K562 (cell line): ENCODE measurements around the gene SCTR. TPM values are rescaled to one million over a fixed set of nuclear protein-coding genes. Genes with fewer than 3 reads are reported as not detected.

ENCODE experiments used
- CCNT2 ChIP-seq: IDR thresholded peaks from 2 replicates; pipeline ENCODE4 v1.6.1; 2011; ENCODE audit warnings: borderline replicate concordance, low read depth, mild to moderate bottlenecking, moderate library complexity, mixed read lengths, low read length; ENCODE audit not compliant: insufficient read length; ENCODE audit errors: extremely low read depth
- CREB1 ChIP-seq, 2 experiments: sonication (generic) in 1 of 2; formaldehyde crosslinking in 1 of 2; IDR thresholded peaks; 2 replicates each; pipeline versions ENCODE4 v1.6.1 to v1.8.0; 2012 to 2022; ENCODE audit warnings: inconsistent platforms in 1 of 2, mild to moderate bottlenecking in 1 of 2, missing genetic modification reagents in 1 of 2, moderate library complexity in 1 of 2
- DDX20 ChIP-seq: fragments of 450-650 bp; IDR thresholded peaks from 2 replicates; pipeline ENCODE4 v1.6.1; 2016; ENCODE audit warnings: missing genetic modification characterization, low read depth, mild to moderate bottlenecking, missing compliant biosample characterization, moderate library complexity
- ESRRB ChIP-seq: fragments of 250-450 bp; sonication (Bioruptor Pico); IDR thresholded peaks from 2 replicates; pipeline ENCODE4 v1.5.0; 2020; ENCODE audit warnings: mild to moderate bottlenecking, moderate library complexity, borderline replicate concordance
- EWSR1 ChIP-seq: fragments of 450-650 bp; IDR thresholded peaks from 2 replicates; pipeline ENCODE4 v1.6.1; 2018; ENCODE audit warnings: borderline replicate concordance, mild to moderate bottlenecking, low read depth, moderate library complexity; ENCODE audit not compliant: partially characterized antibody
- FOSL1 ChIP-seq: fragments of 200-800 bp; sonication (Bioruptor generic); conservative IDR thresholded peaks from 2 replicates; pipeline ENCODE4 v1.6.1; 2016; ENCODE audit warnings: missing genetic modification characterization, missing compliant biosample characterization
- FOXJ2 ChIP-seq: fragments of 200-800 bp; sonication (Bioruptor generic); IDR thresholded peaks from 2 replicates; pipeline ENCODE4 v1.6.1; 2016; ENCODE audit warnings: missing genetic modification characterization, missing compliant biosample characterization
- HDAC6 ChIP-seq: IDR thresholded peaks from 2 replicates; pipeline ENCODE4 v1.6.1; 2012; ENCODE audit warnings: low read depth, mild to moderate bottlenecking, control low read depth, inconsistent platforms, low read length, moderate library complexity
- HLTF ChIP-seq: fragments of 450-650 bp; IDR thresholded peaks from 2 replicates; pipeline ENCODE4 v1.6.1; 2016
- HNRNPL ChIP-seq: fragments of 200-400 bp; formaldehyde crosslinking; IDR thresholded peaks from 2 replicates; pipeline ENCODE4 v1.6.1; 2017; ENCODE audit warnings: low read depth, mild to moderate bottlenecking, low read length
- KLF10 ChIP-seq: fragments of 250-450 bp; sonication (Bioruptor Pico); IDR thresholded peaks from 2 replicates; pipeline ENCODE4 v1.6.1; 2021; ENCODE audit warnings: matching md5 sums
- NR1H2 ChIP-seq: sonication (generic); formaldehyde crosslinking; IDR thresholded peaks from 2 replicates; pipeline ENCODE4 v1.4.0; 2020; ENCODE audit warnings: mild to moderate bottlenecking, missing genetic modification reagents
- PHB2 ChIP-seq: fragments of 450-650 bp; IDR thresholded peaks from 2 replicates; pipeline ENCODE4 v1.6.1; 2017; ENCODE audit warnings: low read depth
- PHF8 ChIP-seq: fragments of 200-600 bp; sonication (generic); IDR thresholded peaks from 2 replicates; pipeline ENCODE4 v1.6.1; 2012; ENCODE audit warnings: mixed run types, mild to moderate bottlenecking, inconsistent platforms, low read length, moderate library complexity, borderline replicate concordance
- POLR2AphosphoS2 ChIP-seq: IDR thresholded peaks from 2 replicates; pipeline ENCODE4 v1.6.1; 2012; ENCODE audit warnings: low read length, improper control_type of control experiment
- RUNX1 ChIP-seq: sonication (generic); IDR thresholded peaks from 2 replicates; pipeline ENCODE4 v1.6.1; 2016; ENCODE audit warnings: antibody characterized with exemption, low read depth
- SAFB2 ChIP-seq: fragments of 200-400 bp; formaldehyde crosslinking; IDR thresholded peaks from 2 replicates; pipeline ENCODE4 v1.6.1; 2018; ENCODE audit warnings: borderline replicate concordance, low read length, low read depth, moderate library complexity; ENCODE audit not compliant: severe bottlenecking
- SAP30 ChIP-seq: fragments of 200-600 bp; sonication (generic); IDR thresholded peaks from 2 replicates; pipeline ENCODE4 v1.6.1; 2012; ENCODE audit warnings: borderline replicate concordance, low read depth, mild to moderate bottlenecking, moderate library complexity, low read length, control low read depth, inconsistent platforms; ENCODE audit not compliant: insufficient read depth, poor library complexity, severe bottlenecking
- SIRT6 ChIP-seq: IDR thresholded peaks from one replicate; pipeline ENCODE4 v1.6.1; 2012; ENCODE audit warnings: low read depth, mild to moderate bottlenecking, control low read depth, inconsistent platforms, low read length, moderate library complexity
- SIX5 ChIP-seq, 2 experiments: IDR thresholded peaks; 2 replicates each; pipeline ENCODE4 v1.6.1; 2011; ENCODE audit warnings: low read length in 2 of 2, borderline replicate concordance in 1 of 2, low read depth in 1 of 2, mild to moderate bottlenecking in 1 of 2, moderate library complexity in 1 of 2; ENCODE audit not compliant: insufficient read depth in 1 of 2
- TAF1 ChIP-seq: IDR thresholded peaks from 2 replicates; pipeline ENCODE4 v1.6.1; 2011; ENCODE audit warnings: mild to moderate bottlenecking, low read length, moderate library complexity; ENCODE audit not compliant: insufficient read depth, control insufficient read depth, severe bottlenecking; ENCODE audit errors: extremely low read depth
- TEAD1 ChIP-seq, 2 experiments: fragments of 450-650 bp in 1 of 2; sonication (generic) in 1 of 2; formaldehyde crosslinking; IDR thresholded peaks; 2 replicates each; pipeline versions ENCODE4 v1.4.0 to v1.8.0; 2020 to 2022; ENCODE audit warnings: mild to moderate bottlenecking in 2 of 2, missing genetic modification reagents in 1 of 2
- ZNF174 ChIP-seq: fragments of 250-450 bp; sonication (Bioruptor Pico); IDR thresholded peaks from 2 replicates; pipeline ENCODE4 v1.4.0; 2020; ENCODE audit warnings: mild to moderate bottlenecking
- ZNF764 ChIP-seq: fragments of 250-450 bp; sonication (Bioruptor Pico); IDR thresholded peaks from 2 replicates; pipeline ENCODE4 v1.4.0; 2020; ENCODE audit warnings: low read depth, mild to moderate bottlenecking, moderate library complexity
- ZSCAN32 ChIP-seq: fragments of 450-650 bp; formaldehyde crosslinking; IDR thresholded peaks from 2 replicates; pipeline ENCODE4 v1.4.0; 2020; ENCODE audit warnings: mild to moderate bottlenecking, moderate library complexity
- ZZZ3 ChIP-seq: fragments of 450-650 bp; IDR thresholded peaks from 2 replicates; pipeline ENCODE4 v1.6.1; 2016; ENCODE audit warnings: antibody characterized with exemption, mild to moderate bottlenecking, moderate library complexity
- polyA plus RNA-seq, 8 experiments: library from polyadenylated mRNA; depleted of rRNA in 4 of 8; stranded (reverse) in 5 of 8; unstranded in 3 of 8; fragments of >200 nt; fragmentation: Nextera tagmentation in 2 of 8; fragmentation: Illumina TruSeq in 1 of 8; extraction: Ambion mirVana in 2 of 8; extraction: Trizol in 1 of 8; gene quantifications; 2 replicates each; pipeline versions ENCODE4 v1.2.1 to v1.2.3, GENCODE V29; 2011 to 2014; ENCODE audit warnings: inconsistent platforms in 1 of 8, missing spikeins in 1 of 8
- total RNA-seq, 7 experiments: library from RNA; depleted of rRNA in 6 of 7; stranded (reverse); fragments of >200 nt in 6 of 7; fragmentation: Illumina TruSeq in 2 of 7; extraction: Trizol in 2 of 7; gene quantifications; 2 replicates each; pipeline versions ENCODE4 v1.2.1 to v1.2.3, GENCODE V29; 2011 to 2021; ENCODE audit warnings: low replicate concordance in 1 of 7
- TF ChIP-seq, protein P1 (sequence below): IDR thresholded peaks from 3 replicates; pipeline ENCODE4 v1.6.1; 2011; ENCODE audit warnings: borderline replicate concordance, mild to moderate bottlenecking; ENCODE audit not compliant: insufficient read length, insufficient read depth

The SCTR gene
- total and polyA plus RNA-seq, 9 of the 15 experiments (the other 6 are each of a cell fraction or from before 2014, with no cell fraction given), result not detected

DNA sequence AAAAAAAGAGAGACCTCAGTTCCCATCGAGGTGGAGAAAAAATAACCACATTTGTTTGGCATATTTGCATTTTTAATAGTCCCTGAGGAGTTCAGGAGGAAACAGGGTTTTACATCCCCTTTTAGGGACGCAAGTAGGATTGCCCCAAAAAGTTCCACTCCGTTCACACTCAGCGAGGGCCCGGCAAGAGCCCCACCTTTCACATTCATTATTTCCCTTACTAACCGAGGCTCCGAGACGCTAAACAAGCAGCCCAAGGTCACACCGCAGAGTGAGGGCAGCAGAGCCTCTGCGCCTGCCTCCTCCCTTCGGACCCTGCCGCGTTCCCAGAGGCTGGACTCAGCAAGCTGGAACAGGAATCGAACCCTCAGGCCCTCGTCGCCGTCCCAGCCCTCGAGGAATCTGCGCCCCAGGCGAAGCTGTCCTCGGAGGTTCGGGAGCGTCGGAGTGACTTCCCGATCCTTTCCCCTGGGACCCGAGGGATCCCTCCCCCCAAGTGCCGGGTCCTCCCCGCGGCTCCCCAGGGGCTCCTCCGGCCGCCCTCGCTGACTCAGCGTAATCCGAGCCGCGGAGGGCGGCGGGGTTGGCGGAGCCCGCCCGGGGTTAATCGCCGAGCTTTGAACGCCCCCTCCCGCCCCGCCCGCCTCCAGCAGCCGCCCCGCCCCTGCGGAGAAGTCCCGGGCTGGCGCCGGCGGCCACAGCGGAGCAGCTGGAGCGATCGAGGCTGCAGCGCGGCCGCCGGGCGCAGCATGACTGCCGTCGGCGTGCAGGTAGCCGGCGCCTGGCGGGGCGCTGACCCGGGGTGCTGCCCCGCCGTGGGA is 92.9 kb downstream of the SCTR start, which contains the start of gene TMEM37 (continued):
- TF ChIP-seq ZNF764 (no peak), KLF10 (CRISPR knock-in tag) (no peak), EWSR1 (no peak), HNRNPL (no peak), SAP30 (no peak), ESRRB (CRISPR knock-in tag) (no peak), SIX5 (IDR thresholded peaks at IDR 0.05; ENCODE audit: borderline replicate concordance in 1 of 2, insufficient read depth in 1 of 2, low read depth in 1 of 2, low read length in 2 of 2) (no peak), CCNT2 (peak; percentile 88), FOSL1 (peak; percentile 57), SAFB2 (no peak), DDX20 (tag) (no peak), ZSCAN32 (CRISPR knock-in tag) (no peak), HDAC6 (no peak), TAF1 (peak; percentile 21), SIRT6 (no peak), CREB1 (IDR thresholded peaks at IDR 0.05) (no peak), CREB1 (CRISPR knock-in tag; IDR thresholded peaks at IDR 0.05) (no peak), TEAD1 (CRISPR knock-in tag; IDR thresholded peaks at IDR 0.05) (0 out of 4 replicates have a peak, but pooled peaks of 1 of the 2 experiments have one; percentile 20), ZZZ3 (no peak), FOXJ2 (no peak), NR1H2 (CRISPR knock-in tag) (no peak), HLTF (no peak), PHB2 (no peak), PHF8 (peak; percentile 76; the same call in 1 of the 2 replicates), RUNX1 (no peak), POLR2AphosphoS2 (no peak), ZNF174 (CRISPR knock-in tag) (no peak)
- TF ChIP-seq, protein P1, sequence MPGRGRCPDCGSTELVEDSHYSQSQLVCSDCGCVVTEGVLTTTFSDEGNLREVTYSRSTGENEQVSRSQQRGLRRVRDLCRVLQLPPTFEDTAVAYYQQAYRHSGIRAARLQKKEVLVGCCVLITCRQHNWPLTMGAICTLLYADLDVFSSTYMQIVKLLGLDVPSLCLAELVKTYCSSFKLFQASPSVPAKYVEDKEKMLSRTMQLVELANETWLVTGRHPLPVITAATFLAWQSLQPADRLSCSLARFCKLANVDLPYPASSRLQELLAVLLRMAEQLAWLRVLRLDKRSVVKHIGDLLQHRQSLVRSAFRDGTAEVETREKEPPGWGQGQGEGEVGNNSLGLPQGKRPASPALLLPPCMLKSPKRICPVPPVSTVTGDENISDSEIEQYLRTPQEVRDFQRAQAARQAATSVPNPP, result no peak
